DMS153 treated with DMSO at 0.1 percent for 48 hours (cell line): ENCODE data around the gene EMC6.

Experiments
- DNase-seq: peaks from one replicate; lab custom pipeline; 2025; ENCODE audit not compliant: unreplicated experiment; lab: John Stamatoyannopoulos, UW

EMC6 gene

GRCh38 chr17:3668279-3669084, at the start of gene EMC6, which contains the start of gene TAX1BP3:
EMC6 (plus strand) TSS chr17:3668812; CDS start chr17:3669147, 335 bp downstream.
TAX1BP3 (minus strand) TSS chr17:3668578; CDS start chr17:3668526, 52 bp downstream.
- DNase-seq: peak; percentile 64

- no peak for DNase-seq
Observed at GRCh38 chr17:3621146-3621720, 47.4 kb upstream of the EMC6 start.

- DNase-seq: no peak
Observed at GRCh38 chr17:3622977-3623594, 45.5 kb upstream of the EMC6 start.

GRCh38 chr17:3626831-3627768, 41.5 kb upstream of the EMC6 start:
- no peak for DNase-seq

- DNase-seq: no peak
Observed at GRCh38 chr17:3627769-3628167, 40.8 kb upstream of the EMC6 start.

DNA sequence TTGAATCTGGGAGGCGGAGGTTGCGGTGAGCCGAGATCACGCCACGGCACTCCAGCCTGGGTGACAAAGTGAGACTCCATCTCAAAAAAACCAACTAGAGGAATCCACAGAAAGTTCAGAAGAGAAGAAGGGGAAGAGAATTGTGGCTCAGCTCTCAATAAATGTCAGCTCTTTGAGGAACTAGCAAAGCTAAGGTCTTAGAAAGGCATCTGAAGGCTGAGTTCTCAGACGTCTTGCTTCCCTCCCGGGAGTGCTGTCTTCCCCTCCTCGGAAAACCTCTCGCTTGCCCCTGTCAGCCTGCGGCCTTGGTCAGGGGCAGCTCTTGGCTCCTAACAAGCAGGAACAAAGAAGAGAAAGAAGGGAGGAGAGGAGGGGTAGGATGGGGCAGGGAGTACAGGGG, 37.8 kb upstream of the EMC6 start:
- DNase-seq: no peak

GRCh38 chr17:3632287-3632686, 36.3 kb upstream of the EMC6 start:
- no peak for DNase-seq

DNA sequence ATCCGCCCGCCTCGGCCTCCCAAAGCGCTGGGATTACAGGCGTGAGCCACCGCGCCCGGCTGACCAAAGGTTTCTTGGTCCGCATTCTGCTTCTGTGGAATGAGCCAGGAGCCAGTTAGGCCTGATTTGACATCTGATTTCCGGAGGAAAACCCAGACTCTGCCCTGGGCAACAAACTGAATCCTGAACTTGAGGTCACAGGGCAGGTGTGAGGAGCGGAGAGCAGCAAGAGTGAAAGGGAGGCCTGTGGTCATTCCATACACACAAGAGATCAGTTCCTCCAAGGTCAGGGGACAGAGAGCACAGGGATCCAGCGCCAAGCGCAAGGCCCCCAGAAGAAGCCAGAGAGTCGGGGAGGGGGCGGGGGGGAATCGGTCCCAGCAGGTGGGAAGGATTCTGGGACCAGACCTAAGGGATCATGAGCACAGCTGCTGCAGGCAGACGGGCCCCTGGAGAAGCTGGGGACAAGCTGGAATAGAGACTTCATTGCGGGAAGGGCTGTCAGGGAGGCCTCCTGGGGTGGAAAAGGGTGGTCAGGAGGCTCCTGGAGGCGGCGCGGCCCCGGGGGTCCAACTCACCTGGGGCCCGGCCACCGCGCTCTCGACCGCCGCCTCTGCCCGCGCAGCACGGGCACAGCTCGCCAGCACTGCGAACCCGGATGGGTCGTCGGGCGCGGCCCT, 33.0 kb upstream of the EMC6 start:
- DNase-seq: no peak

DNA sequence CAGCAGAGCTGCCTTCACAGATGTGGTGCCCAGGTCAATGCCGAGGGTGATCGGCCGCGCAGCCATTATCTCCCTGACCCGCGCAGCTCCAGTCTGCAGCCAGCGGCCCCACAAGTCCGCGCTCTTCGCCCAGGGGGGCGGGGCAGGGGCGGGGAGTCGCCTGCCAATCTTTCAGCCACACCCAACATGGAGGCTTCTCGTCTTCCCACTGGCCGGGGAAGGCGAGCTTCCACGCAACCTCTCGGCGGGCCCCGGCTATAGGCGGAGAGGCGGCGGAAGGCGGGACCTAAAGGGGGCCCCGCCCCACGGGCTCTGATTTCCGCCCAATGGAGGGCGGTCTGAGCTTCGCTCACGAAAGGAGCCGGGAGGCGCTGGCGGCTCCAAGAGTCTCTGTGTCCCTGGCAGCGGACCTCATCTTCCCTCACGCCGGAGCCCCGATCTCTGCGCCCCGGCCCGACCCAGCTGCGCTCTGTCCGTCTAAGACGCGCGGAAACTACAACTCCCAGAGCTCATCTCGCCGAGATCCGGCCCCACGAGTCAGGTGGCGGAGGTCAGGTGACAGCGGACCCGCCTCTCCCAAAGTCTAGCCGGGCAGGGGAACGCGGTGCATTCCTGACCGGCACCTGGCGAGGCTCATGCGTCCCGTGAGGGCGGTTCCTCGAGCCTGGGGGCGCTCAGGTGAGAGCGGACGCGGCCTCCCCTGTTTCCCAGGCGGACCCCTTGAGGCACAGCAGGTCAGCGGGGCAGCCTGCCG, 32.3 kb upstream of the EMC6 start, which contains the start of the genes CTNS and SHPK:
CTNS (plus strand) TSS at position 607 of the 754 bp plus-strand sequence. CDS start 3,447 bp downstream, outside the sequence.
SHPK (minus strand) TSS at position 97 of the 754 bp plus-strand sequence; CDS start at position 66, 31 bp downstream.
- DNase-seq: peak; percentile 70

- no peak for DNase-seq
Observed at GRCh38 chr17:3636908-3637373, 31.7 kb upstream of the EMC6 start.

DNA sequence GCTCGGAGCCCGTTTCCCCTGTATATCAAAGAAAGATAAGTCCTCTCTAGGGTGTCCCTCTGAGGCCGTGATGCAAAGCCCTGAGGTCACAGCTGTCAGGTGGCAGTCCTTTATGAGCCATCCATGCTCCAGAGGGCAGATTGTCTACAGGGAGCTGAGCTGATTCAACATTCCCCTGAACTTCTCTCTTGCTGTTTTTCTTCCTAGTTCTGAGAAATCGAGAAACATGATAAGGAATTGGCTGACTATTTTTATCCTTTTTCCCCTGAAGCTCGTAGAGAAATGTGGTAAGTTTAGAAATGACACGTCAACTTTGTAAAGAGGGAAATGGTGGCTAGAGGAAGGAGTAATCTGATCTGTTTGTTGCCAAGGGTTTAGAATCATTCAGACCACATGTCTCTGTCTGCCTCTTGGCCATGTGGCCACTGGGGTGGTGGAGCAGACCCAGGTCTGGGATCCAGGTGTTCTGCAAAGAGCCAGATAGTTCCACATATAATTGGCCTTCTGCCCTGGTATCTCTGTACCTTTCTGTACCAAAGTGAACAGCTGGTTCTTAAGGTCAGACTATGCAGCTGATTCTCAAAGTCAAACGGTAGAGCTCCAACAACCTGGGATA, 28.5 kb upstream of the EMC6 start:
- no peak for DNase-seq

DNA sequence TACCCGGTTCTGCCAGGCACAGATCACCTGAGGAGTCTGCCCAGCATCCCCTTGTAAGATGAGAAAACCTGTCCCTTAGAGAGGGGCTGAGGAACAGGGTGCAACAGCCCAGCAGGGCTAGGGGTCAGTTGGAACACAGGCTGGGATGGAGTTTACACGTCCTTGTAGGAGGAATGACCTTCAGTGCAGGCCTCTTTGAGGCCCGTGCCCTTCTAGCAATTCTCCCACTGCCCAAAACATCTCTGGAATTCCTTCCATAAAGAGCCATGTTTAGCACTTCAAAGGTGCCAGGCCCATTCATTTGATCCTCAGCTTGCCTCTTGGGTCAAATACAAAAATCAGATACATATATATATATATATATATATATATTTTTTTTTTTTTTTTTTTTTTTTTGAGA, 27.6 kb upstream of the EMC6 start:
- no peak for DNase-seq

DNA sequence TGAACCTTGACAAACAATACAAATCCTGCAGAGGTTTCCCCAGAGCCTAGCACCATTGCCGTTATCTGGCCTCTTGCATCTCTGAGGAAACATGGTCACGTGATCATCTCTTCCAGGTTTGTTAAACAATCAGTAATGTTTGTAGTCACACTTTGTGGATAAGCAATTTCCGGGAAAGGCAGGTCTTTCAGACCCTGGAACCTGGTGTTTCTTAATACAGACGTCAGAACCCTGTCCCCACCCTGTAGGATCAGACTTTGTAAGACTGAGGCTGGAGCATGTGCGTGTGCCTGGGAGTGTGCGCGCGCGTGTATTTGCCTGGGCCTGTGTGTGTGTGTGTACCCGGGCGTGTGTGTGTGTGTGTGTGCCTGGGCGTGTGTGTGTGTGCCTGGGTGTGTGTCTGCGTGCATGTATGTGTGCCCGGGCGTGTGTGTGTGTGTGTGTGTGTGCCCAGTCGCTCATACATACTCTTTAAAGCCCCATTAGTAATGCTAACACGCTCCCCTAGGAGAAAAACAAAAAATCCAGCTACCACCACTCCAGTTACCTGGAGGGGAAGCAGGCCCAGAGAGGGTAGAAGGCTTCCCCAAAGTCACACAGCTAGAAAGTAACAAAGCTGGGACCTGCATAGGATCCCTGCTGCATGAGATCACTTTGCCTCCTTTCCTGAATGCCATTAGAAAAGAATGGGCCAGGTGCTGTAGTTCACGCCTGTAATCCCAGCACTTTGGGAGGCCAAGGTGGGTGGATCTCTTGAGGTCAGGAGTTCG, 26.7 kb upstream of the EMC6 start:
- DNase-seq: no peak

GRCh38 chr17:3643889-3644349, 24.7 kb upstream of the EMC6 start:
- DNase-seq: no peak

- no peak for DNase-seq
Observed at GRCh38 chr17:3645310-3645709, 23.3 kb upstream of the EMC6 start.

- DNase-seq: no peak
Observed at GRCh38 chr17:3647251-3647650, 21.4 kb upstream of the EMC6 start.

DNA sequence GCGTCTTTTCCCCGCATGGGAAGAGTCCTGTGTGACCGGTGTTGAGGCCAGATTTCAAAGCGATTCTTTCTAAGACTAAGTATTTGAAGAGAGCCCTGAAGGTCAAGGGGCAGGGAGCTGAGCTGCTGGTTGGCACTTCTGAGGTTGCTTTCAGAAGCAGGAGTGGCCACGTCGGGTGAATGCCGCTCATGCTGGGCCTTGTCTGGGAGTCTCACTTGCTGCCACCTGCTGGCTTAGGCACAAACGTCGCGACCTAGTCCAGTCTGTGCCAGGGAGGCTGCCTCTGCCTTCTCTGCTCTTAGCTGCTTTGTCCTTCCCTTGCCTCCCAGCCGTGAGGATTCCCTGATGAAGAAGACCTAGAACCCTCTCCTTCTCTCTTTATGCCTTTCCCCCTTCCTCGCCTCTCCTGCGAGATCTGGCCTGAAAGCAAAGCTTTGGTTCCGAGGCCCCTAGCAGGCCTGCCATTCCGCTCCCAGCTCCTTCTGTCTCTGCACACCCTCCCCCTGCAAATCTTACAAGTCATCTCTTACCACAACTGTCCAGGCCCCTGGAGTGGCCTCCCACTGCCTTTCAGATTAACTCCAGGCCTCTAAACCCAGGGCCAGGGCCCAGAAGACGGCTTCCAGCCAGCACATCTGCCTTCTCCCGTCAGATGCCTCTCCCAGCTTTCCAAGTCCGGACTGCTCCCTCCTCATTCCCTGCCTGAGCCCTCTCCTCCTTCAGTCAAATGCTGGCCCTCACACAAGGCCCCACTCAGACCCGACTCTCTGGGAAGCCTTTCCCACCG, 20.6 kb upstream of the EMC6 start:
- no peak for DNase-seq
